Common myeloid progenitor, CD34-positive (primary cell): ENCODE measurements around the gene PIK3C3.

ENCODE experiments used
- CTCF ChIA-PET: fragments of 350-600 bp; sonication (Branson Sonifier 250); formaldehyde crosslinking; loops from one replicate; lab custom pipeline; 2021; ENCODE audit warnings: antibody characterized with exemption; lab: Charles Lee
- POLR2A ChIA-PET: fragments of 350-600 bp; sonication (Branson Sonifier 250); formaldehyde crosslinking; loops from one replicate; lab custom pipeline; 2021; ENCODE audit warnings: antibody characterized with exemption; lab: Charles Lee
- DNase-seq, 3 donors: peaks; one replicate each; pipeline versions ENCODE4 v3.0.0 to v3.0.0-alpha.2; 2013
- H3K27ac ChIP-seq, 2 experiments: 1 replicate in 1 of 2; 2 replicates in 1 of 2; pipeline ENCODE4 v1.7.0; 2013; ENCODE audit warnings: inconsistent platforms in 2 of 2, low read length in 2 of 2, mild to moderate bottlenecking in 2 of 2, low read depth in 1 of 2, moderate library complexity in 1 of 2; ENCODE audit not compliant: severe bottlenecking in 2 of 2, insufficient read depth in 1 of 2, poor library complexity in 1 of 2
- H3K27me3 ChIP-seq, 5 experiments: replicated peaks in 2 of 5; 1 replicate in 3 of 5; 2 replicates in 2 of 5; pipeline versions ENCODE4 v1.6.1 to v1.7.0; 2013; ENCODE audit warnings: low read length in 4 of 5, mild to moderate bottlenecking in 2 of 5, moderate library complexity in 2 of 5, inconsistent platforms in 1 of 5; ENCODE audit not compliant: insufficient read depth in 5 of 5, control insufficient read depth in 4 of 5
- H3K36me3 ChIP-seq, 4 experiments: 1 replicate in 2 of 4; 2 replicates in 2 of 4; pipeline versions ENCODE4 v1.6.1 to v1.7.0; 2013; ENCODE audit warnings: low read length in 3 of 4, control low read depth in 1 of 4, mild to moderate bottlenecking in 1 of 4; ENCODE audit not compliant: control insufficient read depth in 4 of 4, insufficient read depth in 4 of 4
- H3K4me1 ChIP-seq, 4 experiments: 1 replicate in 3 of 4; 2 replicates in 1 of 4; pipeline versions ENCODE4 v1.6.1 to v1.7.1; 2013; ENCODE audit warnings: low read length in 3 of 4, mild to moderate bottlenecking in 3 of 4, control low read depth in 1 of 4, inconsistent platforms in 1 of 4, moderate library complexity in 1 of 4; ENCODE audit not compliant: control insufficient read depth in 4 of 4, insufficient read depth in 4 of 4; ENCODE audit errors: control extremely low read depth in 1 of 4
- H3K4me3 ChIP-seq, 7 experiments: 1 replicate in 4 of 7; 2 replicates in 3 of 7; pipeline versions ENCODE4 v1.5.1 to v1.7.0; 2013; ENCODE audit warnings: mild to moderate bottlenecking in 7 of 7, low read length in 6 of 7, moderate library complexity in 6 of 7, inconsistent platforms in 2 of 7, low read depth in 2 of 7, control low read depth in 1 of 7; ENCODE audit not compliant: insufficient read depth in 4 of 7, control insufficient read depth in 1 of 7; ENCODE audit errors: extremely low read depth in 1 of 7
- H3K9me3 ChIP-seq, 5 experiments: 1 replicate in 4 of 5; 2 replicates in 1 of 5; pipeline versions ENCODE4 v1.6.1 to v1.7.1; 2013; ENCODE audit warnings: low read length in 4 of 5, mild to moderate bottlenecking in 2 of 5, inconsistent platforms in 1 of 5, low read depth in 1 of 5, moderate library complexity in 1 of 5; ENCODE audit not compliant: control insufficient read depth in 4 of 5, insufficient read depth in 2 of 5; ENCODE audit errors: control extremely low read depth in 1 of 5
- WGBS: methylation state at CpG from one replicate; pipeline ENCODE4 v1.1.5; 2013; ENCODE audit not compliant: insufficient coverage; 5-methylcytosine and 5-hydroxymethylcytosine counted together

The PIK3C3 gene

GRCh38 chr18:42080340-42080739 is 125.3 kb downstream of the PIK3C3 start:
- Histone ChIP-seq H3K27ac (no peak overlapping the region), H3K9me3 (no peaks in the 10 kb centered on the region), H3K36me3 (peaks cover 12 to 52% (median 22%) of the 10 kb centered on the region in 4 experiments), H3K27me3 (no peaks in the 10 kb centered on the region), H3K4me3 (no peak overlapping the region), H3K4me1 (peaks cover 0 to 4% (median 2%) of the 10 kb centered on the region in 4 experiments)
- 100% methylated on average over 2 of the region's 3 CpGs for WGBS
- POLR2A ChIA-PET = no interaction called here
- no peak for DNase-seq
- CTCF ChIA-PET = no interaction called here

- H3K27ac ChIP-seq = no peak overlapping the region
- no peaks in the 10 kb centered on the region for H3K27me3 ChIP-seq
- peaks cover 8 to 39% (median 17%) of the 10 kb centered on the region in 4 experiments for H3K36me3 ChIP-seq
- DNase-seq = no peak
- H3K4me3 ChIP-seq = no peak overlapping the region
- H3K9me3 ChIP-seq = no peaks in the 10 kb centered on the region
- POLR2A ChIA-PET = no interaction called here
- 83% methylated on average over 2 of the region's 4 CpGs for WGBS
- CTCF ChIA-PET = interaction anchor here (1.0 to 1.3 kb wide), 3 partner anchors 12 to 32 kb away, joined by 3 to 4 read pairs (median 3); no protein-coding TSS in a partner anchor
- H3K4me1 ChIP-seq = peaks cover 0 to 4% (median 2%) of the 10 kb centered on the region in 4 experiments
Observed at GRCh38 chr18:42082415-42083234, 127.6 kb downstream of the PIK3C3 start.

DNA sequence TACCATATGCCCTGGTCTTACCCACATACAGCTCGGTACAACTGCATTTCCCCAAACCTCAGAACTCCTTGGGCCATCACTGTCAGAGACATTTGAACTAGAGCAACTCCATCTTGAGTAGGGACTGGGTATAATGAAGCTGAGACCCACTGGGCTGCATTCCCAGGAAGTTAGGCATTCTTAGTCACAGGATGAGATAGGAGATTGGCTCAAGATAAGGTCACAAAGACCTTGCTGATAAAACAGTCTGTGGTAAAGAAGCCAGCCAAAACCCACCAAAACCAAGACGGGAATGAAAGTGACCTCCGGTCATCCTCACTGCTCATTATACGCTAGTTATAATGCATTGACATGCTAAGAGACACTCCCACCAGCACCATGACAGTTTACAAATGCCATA is 131.3 kb downstream of the PIK3C3 start:
- H3K4me3 ChIP-seq = no peak overlapping the region
- CTCF ChIA-PET = interaction anchor here (0.8 kb wide), 1 partner anchor 18 kb away, joined by 3 read pairs; no protein-coding TSS in a partner anchor
- POLR2A ChIA-PET = no interaction called here
- no peak overlapping the region for H3K27ac ChIP-seq
- H3K9me3 ChIP-seq = no peaks in the 10 kb centered on the region
- WGBS = 57% methylated on average over 2 of the region's 4 CpGs
- H3K27me3 ChIP-seq = no peaks in the 10 kb centered on the region
- H3K36me3 ChIP-seq = peaks cover 6 to 20% (median 10%) of the 10 kb centered on the region in 4 experiments
- DNase-seq = no peak
- H3K4me1 ChIP-seq = no peaks in the 10 kb centered on the region

GRCh38 chr18:42087235-42087634 is 132.2 kb downstream of the PIK3C3 start:
- no peaks in the 10 kb centered on the region for H3K27me3 ChIP-seq
- CTCF ChIA-PET = no interaction called here
- DNase-seq = no peak
- H3K4me3 ChIP-seq = no peak overlapping the region
- no peak overlapping the region for H3K27ac ChIP-seq
- WGBS = 88% methylated on average over 6 of the region's 7 CpGs
- peaks cover 5 to 15% (median 8%) of the 10 kb centered on the region in 4 experiments for H3K36me3 ChIP-seq
- POLR2A ChIA-PET = no interaction called here
- H3K9me3 ChIP-seq = no peaks in the 10 kb centered on the region
- no peaks in the 10 kb centered on the region for H3K4me1 ChIP-seq

- DNase-seq = no peak
- Histone ChIP-seq H3K27ac (no peak overlapping the region), H3K9me3 (no peaks in the 10 kb centered on the region), H3K36me3 (peaks cover 2 to 9% (median 4%) of the 10 kb centered on the region in 4 experiments), H3K4me1 (no peaks in the 10 kb centered on the region), H3K4me3 (no peak overlapping the region), H3K27me3 (no peaks in the 10 kb centered on the region)
- ChIA-PET POLR2A (no interaction called here), CTCF (no interaction called here)
- WGBS = no CpG with 5 or more reads among the region's 4 CpGs
Observed at GRCh38 chr18:42087876-42088275, 132.8 kb downstream of the PIK3C3 start.

DNA sequence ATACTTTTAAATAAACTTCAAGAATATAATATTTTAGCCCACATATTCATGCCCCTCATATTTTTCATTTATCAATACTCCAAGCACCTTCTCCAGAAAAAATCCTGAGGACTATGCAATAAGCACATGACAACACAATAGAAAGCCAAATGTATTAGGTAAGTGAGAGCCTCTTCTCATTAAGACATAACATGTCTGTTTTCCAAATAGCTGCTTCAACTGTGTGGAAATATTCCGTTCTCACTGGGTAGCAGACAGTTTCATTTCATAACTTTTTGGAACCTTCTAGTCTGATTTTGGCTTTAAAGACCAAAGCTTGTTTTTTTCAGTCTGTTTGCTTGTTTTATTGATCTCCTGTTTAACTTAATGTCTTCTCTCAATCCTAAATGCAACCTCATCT is 137.8 kb downstream of the PIK3C3 start:
- no peaks in the 10 kb centered on the region for H3K27me3 ChIP-seq
- CTCF ChIA-PET = no interaction called here
- no peaks in the 10 kb centered on the region for H3K4me1 ChIP-seq
- POLR2A ChIA-PET = no interaction called here
- no peaks in the 10 kb centered on the region for H3K9me3 ChIP-seq
- 100% methylated on average over 1 of the region's 1 CpG for WGBS
- no peak overlapping the region for H3K4me3 ChIP-seq
- no peak for DNase-seq
- no peak overlapping the region for H3K27ac ChIP-seq
- H3K36me3 ChIP-seq = no peaks in the 10 kb centered on the region

- Histone ChIP-seq H3K4me1 (no peaks in the 10 kb centered on the region), H3K27ac (no peak overlapping the region), H3K9me3 (no peaks in the 10 kb centered on the region), H3K27me3 (no peaks in the 10 kb centered on the region), H3K4me3 (no peak overlapping the region), H3K36me3 (no peaks in the 10 kb centered on the region)
- POLR2A ChIA-PET = no interaction called here
- CTCF ChIA-PET = no interaction called here
- DNase-seq = no peak
Observed at GRCh38 chr18:42094875-42095274, 139.8 kb downstream of the PIK3C3 start.
